ENCODE results near the gene CDK17.

CDK17 gene

GRCh38 chr12:96338852-96339471 lies 61.3 kb downstream of the CDK17 start:
- TF ChIP-seq CTCF (IDR thresholded peaks at IDR 0.05; ENCODE audit: unreplicated experiment in 3 of 3) = no peak
- H3K36me3 Mint-ChIP-seq (ENCODE audit: low read depth) = peaks cover 62% of the 10 kb centered on the region
- peak overlapping the region in 2 of 3 experiments; percentile 15 to 67 for H3K27ac Mint-ChIP-seq
- no peaks in the 10 kb centered on the region for H3K27me3 Mint-ChIP-seq (ENCODE audit: low read depth)
- peaks cover 34% of the 10 kb centered on the region for H3K9me3 Mint-ChIP-seq
- H3K4me1 Mint-ChIP-seq = no peaks in the 10 kb centered on the region
- no peak overlapping the region for H3K4me3 Mint-ChIP-seq

GRCh38 chr12:96337953-96338352 lies 62.3 kb downstream of the CDK17 start:
- no peaks in the 10 kb centered on the region for H3K27me3 Mint-ChIP-seq (ENCODE audit: low read depth)
- peaks cover 24% of the 10 kb centered on the region for H3K9me3 Mint-ChIP-seq
- no peak overlapping the region for H3K27ac Mint-ChIP-seq
- H3K4me3 Mint-ChIP-seq = no peak overlapping the region
- H3K36me3 Mint-ChIP-seq (ENCODE audit: low read depth) = peaks cover 54% of the 10 kb centered on the region
- no peaks in the 10 kb centered on the region for H3K4me1 Mint-ChIP-seq
- TF ChIP-seq CTCF (IDR thresholded peaks at IDR 0.05; ENCODE audit: unreplicated experiment in 3 of 3) = no peak

GRCh38 chr12:96336489-96336888 lies 63.8 kb downstream of the CDK17 start:
- Mint-ChIP-seq H3K36me3 (ENCODE audit: low read depth) (peaks cover 56% of the 10 kb centered on the region), H3K9me3 (peaks cover 21% of the 10 kb centered on the region), H3K4me3 (no peak overlapping the region), H3K4me1 (no peaks in the 10 kb centered on the region), H3K27ac (no peak overlapping the region), H3K27me3 (ENCODE audit: low read depth) (no peaks in the 10 kb centered on the region)
- no peak for TF ChIP-seq CTCF (IDR thresholded peaks at IDR 0.05; ENCODE audit: unreplicated experiment in 3 of 3)

- no peaks in the 10 kb centered on the region for H3K4me1 Mint-ChIP-seq
- no peak for TF ChIP-seq CTCF (IDR thresholded peaks at IDR 0.05; ENCODE audit: unreplicated experiment in 3 of 3)
- peaks cover 58% of the 10 kb centered on the region for H3K36me3 Mint-ChIP-seq (ENCODE audit: low read depth)
- H3K27me3 Mint-ChIP-seq (ENCODE audit: low read depth) = no peaks in the 10 kb centered on the region
- H3K9me3 Mint-ChIP-seq = peaks cover 19% of the 10 kb centered on the region
- no peak overlapping the region for H3K4me3 Mint-ChIP-seq
- H3K27ac Mint-ChIP-seq = no peak overlapping the region
Observed at GRCh38 chr12:96335270-96335669, 65.0 kb downstream of the CDK17 start.

GRCh38 chr12:96334502-96334901 lies 65.7 kb downstream of the CDK17 start:
- Mint-ChIP-seq H3K36me3 (ENCODE audit: low read depth) (peaks cover 62% of the 10 kb centered on the region), H3K4me3 (no peak overlapping the region), H3K27ac (no peak overlapping the region), H3K27me3 (ENCODE audit: low read depth) (no peaks in the 10 kb centered on the region), H3K9me3 (peaks cover 19% of the 10 kb centered on the region), H3K4me1 (no peaks in the 10 kb centered on the region)
- TF ChIP-seq CTCF (IDR thresholded peaks at IDR 0.05; ENCODE audit: unreplicated experiment in 3 of 3) = no peak

GRCh38 chr12:96329545-96329944 lies 70.7 kb downstream of the CDK17 start:
- no peak overlapping the region for H3K27ac Mint-ChIP-seq
- peaks cover 66% of the 10 kb centered on the region for H3K36me3 Mint-ChIP-seq (ENCODE audit: low read depth)
- no peaks in the 10 kb centered on the region for H3K4me1 Mint-ChIP-seq
- no peak for TF ChIP-seq CTCF (IDR thresholded peaks at IDR 0.05; ENCODE audit: unreplicated experiment in 3 of 3)
- H3K4me3 Mint-ChIP-seq = no peak overlapping the region
- H3K9me3 Mint-ChIP-seq = peaks cover 11% of the 10 kb centered on the region
- no peaks in the 10 kb centered on the region for H3K27me3 Mint-ChIP-seq (ENCODE audit: low read depth)

Data from nephron (organoid).